Glomerular endothelial cell (primary cell): ENCODE data around the gene POU6F2. TPM values are rescaled to one million over a fixed set of nuclear protein-coding genes. Genes with fewer than 3 reads are reported as not detected.
"Not testable (repeated sequence)": the region's sequence is repeated elsewhere in the genome, so short reads cannot be mapped to it uniquely, and the experiment has no call there.

ENCODE experiments used
- DNase-seq: peaks from one replicate; pipeline ENCODE4 v3.0.0-alpha.2; 2011; ENCODE audit warnings: low read depth, low spot score; ENCODE audit errors: extremely low read depth
- total RNA-seq: library from RNA; depleted of rRNA; stranded (reverse); fragments of >200 nt; gene quantifications from 2 replicates; pipeline ENCODE4 v1.2.3, GENCODE V29; 2015

POU6F2 gene
- total RNA-seq, 1 donor from 2014 or later, result not detected

DNA sequence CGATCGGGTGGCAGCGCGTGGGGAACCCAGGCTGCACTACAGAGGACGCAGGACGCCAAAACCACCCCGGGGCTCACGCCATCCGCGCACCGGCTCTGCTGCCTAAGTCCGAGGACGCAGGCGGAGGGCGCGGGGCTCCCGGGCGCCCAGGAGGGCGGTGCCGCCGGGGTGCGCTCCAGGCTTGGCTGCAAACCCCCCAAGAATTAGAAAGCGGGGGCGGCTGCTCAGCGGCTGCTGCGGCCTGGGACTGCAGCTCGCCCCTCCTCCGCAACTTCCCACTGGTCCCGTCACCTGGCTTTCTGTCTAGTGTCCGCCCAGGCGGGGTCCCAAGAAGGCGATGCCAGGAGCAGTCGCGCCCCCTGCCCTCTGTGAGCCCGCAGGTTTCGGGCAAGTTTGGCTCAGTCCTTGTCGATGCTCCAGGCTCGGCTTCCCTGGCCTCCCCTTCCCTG lies 1.7 kb upstream of the POU6F2 start:
- no peak for DNase-seq

DNA sequence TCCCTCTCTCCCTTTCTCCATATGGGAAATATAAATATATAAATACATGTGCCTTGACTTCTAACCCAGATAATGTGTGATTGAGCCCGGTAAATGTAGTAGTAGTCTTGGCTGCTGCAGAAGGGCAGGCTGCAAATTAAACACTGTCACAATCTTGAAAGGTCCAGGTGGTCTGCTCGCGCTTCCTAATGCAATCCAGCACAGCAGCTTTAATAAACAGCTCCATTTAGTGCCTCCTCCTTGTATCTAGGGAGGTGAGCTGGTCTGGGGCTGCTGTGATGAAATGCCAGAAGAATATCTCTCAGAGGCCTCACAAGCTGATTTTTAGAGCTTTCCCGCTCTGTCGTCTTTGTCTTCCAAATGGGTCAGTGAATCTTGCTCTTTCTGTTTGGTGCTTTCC lies 782 bp downstream of the POU6F2 start:
- no peak for DNase-seq

DNA sequence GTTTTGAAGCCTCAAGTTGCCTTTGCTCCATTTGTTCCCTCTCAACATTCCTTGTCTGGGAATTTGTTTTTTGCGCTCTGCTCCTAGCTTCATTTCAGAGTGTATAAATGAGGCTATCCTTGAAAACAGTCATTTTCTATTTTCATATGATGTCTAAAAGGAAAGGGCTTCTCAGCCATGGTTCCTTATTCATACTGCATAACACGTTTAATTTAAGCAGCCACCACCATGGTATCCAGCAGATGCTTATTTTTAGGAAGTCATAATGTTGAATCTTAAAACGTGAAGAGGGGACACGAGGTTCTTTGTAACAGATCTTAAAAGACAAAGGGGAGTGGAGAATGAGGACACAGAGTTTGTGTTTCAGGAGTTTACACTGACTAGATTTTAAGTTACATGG lies 14.5 kb downstream of the POU6F2 start:
- no peak for DNase-seq

DNA sequence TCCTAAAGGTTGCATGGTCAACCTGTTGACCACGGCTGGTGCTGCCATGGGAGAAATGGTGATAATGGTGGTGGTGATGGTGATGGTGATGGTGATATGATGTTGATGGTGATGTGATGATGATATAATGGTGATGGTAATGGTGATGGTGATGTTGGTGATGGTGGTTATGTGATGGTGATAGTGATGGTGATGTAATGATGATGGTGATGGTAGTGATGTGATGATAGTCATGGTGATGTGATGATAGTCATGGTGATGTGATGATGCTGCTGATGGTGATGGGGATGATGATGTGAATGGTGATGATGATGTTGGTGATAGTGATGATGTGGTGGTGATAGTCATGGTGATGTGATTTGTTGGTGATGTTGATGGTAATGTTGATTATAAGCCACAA lies 23.9 kb downstream of the POU6F2 start:
- no peak for DNase-seq

DNA sequence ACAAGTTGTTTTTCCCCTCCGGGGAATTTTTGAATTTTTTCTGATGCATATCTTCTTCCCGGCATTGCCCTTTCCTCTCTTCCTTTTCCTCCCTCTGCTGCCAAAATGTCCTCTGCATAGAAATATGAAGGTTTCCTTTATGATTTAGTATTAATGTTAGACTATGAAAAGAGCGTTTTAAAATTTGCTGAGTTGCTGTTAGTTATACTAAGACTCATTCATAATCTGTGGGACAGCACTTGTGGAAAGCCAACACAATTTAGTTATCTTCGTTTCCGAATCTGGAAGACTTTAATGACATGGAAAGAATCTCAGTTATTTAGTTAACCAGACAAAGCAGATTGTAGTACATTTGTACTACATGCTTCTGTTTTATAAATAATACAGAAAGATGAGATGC lies 25.0 kb downstream of the POU6F2 start:
- DNase-seq, result no peak

DNA sequence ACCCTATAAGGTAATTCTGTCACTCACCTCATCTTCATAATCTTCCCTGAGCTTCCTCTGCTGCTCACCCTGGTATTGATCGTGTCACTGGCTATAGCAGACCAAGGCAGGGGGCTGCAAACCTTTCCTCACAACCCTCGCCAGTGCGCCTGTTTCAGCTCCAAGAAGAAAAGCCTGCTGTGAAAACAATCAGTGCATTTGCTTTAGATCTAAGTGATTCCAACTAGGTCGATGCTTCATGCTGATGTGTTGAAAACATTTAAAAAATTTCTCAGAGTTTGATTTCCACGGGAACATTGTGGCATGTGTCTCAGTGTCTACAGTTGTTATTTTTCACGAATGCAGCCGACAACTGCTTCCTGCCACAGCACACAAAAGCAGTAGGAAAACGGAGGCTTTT lies 27.3 kb downstream of the POU6F2 start:
- no peak for DNase-seq

DNA sequence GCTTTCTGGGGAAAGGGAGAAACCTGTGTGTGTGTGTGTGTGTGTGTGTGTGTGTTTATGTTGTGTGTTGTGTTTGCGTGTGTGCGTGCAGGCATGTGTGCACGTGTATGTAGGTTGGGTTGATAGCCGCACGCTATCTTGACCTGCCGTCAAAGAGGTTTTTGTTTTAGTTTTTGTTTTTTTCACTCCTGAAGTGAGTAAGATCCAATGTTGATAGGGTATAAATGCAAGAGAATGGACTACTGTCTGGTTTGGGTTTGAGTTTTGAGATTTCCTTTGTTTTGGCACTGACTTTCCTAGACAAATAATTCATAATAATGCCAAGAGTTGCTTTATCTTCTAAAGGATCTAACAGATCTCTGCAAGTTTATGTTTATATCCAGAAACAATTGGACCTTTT lies 27.8 kb downstream of the POU6F2 start:
- DNase-seq, result no peak

DNA sequence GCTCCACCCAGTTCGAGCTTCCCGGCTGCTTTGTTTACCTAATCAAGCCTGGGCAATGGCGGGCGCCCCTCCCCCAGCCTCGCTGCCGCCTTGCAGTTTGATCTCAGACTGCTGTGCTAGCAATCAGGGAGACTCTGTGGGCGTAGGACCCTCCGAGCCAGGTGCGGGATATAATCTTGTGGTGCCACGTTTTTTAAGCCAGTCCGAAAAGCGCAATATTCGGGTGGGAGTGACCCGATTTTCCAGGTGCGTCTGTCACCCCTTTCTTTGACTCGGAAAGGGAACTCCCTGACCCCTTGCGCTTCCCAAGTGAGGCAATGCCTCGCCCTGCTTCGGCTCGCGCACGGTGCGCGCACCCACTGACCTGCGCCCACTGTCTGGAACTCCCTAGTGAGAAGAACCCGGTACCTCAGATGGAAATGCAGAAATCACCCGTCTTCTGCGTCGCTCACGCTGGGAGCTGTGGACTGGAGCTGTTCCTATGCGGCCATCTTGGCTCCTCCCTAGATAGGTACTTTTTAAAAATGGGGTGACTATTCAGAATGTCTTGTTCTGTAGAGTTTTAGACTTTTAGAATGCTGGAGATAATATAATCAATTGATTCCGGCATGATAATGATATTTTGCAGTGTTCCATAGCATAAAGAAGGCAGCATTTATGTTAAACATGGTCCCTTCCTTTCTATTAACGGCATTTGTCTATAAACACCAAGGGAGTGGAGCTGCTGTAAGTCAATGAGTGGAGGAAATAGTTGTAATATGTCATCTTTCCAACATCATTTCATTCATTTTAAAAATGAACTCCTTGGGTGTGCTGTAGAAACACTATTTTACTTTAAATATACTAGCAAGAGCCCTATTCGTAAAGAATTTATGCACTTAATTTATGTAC lies 35.6 kb downstream of the POU6F2 start:
- not testable (repeated sequence) for DNase-seq

DNA sequence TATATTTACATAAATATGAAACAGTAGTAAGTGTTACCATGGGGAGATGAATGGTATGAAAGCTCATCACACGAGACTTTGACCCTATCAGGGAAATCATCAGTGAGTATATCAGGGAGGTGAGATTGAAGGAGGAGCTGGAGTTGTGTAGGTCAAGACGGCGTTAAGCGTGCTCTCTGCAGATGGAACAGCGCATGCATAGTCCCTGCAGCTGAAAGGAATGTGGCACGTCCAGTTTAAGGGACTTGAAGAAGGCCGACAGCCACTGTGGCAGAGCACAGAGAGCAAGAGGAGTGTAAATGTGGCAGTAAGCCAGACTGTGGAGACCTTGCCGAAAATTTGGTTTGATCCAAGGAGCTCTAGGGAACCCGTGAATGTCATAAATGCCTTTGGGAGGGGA lies 38.9 kb downstream of the POU6F2 start:
- DNase-seq, result no peak

DNA sequence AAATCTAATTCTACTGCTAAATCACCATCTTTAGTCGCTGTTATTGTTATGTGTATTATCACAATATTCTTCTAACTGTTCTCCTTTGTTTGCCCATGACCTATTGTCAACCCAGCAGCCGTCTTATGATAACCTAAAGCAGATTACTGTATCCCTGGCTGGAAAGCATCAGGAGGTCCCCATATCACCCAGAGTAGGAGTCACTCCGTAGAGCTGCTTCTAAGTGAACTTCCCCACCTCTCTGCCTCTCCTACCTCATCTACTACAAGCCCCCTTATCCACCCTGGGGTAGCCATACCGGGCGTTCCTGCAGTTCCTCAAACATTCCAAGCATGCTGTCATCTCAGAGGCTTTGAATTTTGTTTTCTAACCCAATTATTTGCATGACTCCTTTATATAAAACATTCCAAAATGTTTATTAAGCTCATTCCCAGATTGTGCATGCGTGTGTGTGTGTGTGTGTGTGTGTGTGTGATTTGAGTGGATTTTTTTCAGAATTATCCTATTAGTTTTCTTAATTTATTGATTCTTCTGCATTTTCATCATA lies 39.7 kb downstream of the POU6F2 start:
- DNase-seq, result no peak

DNA sequence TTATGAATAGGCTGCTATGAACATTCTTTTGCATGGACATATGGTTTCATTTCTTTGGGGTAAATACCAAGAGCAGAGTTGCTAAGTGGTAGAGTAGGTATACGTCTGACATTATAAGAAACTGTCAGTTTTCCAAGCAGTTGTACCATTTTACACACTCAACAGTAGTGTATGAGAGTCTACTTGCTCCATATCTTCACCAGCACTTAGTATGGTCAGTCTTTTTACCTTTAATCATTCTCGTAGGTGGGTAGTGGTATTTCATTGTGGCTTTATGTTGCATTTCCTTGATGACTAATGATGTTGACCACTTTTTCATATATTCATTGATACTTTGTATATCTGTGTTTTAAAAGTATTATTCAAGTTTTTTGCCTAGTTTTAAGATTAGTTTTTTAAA lies 45.1 kb downstream of the POU6F2 start:
- no peak for DNase-seq

DNA sequence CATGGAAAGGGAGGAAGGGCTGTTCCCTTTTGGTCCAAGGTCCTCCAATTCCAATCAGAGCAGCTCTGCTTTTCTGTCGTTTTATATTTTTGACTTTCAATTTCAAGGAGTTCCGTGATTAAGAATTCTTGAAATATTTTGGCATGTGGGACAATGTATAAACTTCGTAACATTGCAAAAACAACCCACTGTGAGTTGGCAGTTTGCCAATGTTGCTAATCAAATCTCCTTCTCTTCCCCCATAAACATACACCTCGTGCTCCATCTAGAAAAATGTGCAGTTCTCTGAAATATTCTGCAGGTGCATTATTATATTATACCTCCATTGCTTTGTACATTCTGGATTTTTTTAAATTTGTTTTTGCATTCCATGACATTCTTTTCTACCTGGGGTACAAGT lies 49.8 kb downstream of the POU6F2 start:
- DNase-seq, result no peak

DNA sequence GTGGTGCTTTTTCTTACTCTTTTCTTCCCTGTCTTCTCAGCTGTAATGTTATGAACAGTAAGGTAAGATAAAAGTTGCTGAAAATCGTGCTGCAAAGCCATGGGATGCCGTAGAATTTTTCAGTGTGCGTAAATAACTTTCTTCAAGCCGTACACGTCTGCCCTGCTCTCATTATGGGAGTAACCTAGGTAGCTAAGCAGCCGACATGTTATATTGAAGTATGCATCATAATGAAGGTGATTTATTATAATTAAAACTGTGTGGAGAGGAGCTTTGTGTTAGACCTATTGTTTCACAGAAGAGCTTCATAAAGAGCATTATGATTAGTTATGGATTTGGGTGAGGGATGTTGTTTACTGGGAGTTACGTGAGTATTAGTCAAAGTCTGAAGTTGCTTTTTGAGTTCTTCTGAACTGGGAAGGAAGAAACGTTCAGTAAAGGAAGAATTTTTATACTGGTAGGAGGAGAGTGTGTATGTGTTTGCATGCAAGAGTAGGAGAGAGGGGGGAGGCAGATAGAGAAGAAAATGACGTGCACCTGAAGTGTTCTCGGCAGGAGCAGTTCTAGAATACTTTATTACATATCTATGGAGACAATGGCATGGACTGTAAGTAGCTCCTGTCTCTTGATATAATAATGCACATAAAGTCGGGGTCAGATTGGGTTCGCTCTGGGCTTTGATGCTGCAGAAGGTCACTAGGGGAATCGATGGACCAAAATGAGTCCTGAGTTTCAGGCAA lies 56.3 kb downstream of the POU6F2 start:
- DNase-seq, result no peak

DNA sequence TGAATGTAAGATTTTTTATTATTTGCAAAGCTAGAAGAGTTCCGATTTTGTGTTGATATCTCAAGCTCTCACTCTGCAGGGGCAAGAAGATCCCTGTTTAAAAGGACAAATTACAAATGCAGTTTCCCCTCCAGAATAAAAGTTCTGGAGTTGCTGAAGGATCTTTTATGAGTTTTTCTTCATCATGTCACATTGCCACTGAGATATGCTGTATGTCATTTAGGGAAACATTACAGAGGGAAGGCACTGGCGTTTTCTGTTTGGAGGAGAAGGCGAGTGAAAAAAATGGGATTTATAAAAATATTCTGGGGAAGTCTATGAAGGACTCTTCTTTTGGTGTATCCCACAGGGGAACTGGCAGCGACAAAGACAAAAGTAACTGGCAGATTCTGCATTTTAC lies 57.4 kb downstream of the POU6F2 start:
- DNase-seq, result no peak

DNA sequence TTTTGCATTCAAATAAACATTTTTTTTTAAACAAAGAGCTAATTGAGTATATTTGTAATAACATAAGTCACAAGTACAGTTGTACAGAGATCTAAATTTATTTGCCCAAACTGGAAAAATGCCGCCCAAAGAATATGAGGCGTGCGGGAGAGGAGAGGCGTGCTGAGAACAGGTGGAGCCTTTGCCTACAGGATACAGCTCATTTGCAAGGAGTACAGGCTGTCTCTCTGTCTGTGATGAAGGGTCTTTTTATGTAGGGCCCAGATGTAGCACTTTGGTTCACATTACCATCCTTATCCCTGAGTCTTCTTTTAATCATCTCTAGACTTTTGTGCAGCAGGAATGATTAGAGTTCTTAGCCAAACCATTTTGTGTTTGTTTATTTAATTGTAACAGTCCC lies 58.2 kb downstream of the POU6F2 start:
- no peak for DNase-seq

DNA sequence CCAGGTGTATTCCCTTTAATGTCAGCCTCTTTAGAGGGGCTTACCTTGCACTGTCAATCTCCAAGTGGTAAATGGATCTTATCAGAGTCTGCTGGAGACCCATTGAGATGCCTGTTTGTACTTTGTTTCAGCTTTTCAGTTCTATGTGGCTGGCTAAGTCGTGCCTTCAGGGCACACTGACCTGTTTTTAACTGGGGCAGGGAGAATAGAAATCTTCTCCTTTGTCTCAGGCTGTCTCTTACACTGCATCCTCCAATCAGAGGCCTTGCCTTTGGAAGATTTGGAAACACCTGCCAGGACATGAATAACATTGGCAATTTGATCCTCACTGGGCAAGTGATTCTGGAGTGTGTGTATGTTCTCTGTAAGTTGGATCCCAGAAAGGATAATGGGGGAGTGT lies 65.0 kb downstream of the POU6F2 start:
- DNase-seq, result no peak

DNA sequence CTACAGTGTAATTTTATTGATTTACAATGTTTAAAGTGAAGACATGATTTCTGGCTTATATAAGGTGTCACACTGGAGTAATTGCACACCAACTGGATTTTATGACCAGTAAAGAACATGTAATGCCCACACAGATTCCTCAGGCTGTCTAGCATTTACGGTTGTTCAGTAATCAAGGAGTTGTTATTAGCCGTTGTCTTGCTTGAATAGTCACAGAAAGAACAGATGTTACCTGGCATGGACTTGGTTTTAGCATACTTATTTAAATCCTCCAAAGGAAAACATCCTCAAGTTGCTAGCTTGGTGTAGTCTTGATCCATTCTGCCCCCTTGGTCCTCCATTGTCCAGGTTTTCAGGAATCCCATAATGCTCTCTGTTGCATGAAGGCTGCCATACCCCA lies 65.8 kb downstream of the POU6F2 start:
- no peak for DNase-seq

DNA sequence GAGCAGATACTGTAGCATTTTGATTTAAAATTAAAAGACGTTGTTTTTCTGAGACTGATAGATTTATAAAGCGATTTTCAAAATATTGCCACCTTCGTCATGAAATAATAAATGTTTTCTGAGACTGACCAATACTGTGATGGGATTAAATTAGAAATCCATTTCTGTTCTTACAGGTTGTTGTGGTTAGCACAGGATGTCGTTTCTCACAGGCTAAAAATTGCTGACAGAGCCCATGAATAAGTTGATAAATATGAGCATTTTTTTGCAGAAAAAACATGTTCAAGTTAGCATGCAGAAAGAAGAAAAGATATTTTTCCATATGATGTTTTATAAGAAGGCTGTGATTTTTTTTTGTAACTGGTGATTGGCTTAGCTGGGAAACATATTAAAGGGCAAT lies 66.8 kb downstream of the POU6F2 start:
- no peak for DNase-seq

DNA sequence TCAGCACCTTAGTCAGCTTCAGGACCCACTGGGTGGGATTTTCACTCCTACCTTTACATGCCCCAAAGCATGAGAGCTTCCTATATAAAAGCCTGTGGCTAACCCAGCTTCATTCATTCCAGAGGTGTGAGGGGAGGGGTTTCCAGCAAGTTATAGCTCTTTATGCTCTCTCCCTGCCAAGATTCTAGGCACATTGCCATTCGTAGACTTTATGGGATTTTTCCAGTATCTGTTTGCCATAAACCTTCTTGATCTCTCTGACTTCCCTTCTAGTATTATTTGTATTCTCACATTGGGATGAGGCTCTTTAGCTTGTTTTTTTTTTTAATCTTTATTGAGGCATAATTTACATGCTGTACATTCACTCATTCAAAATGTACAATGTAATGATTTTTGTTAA lies 67.5 kb downstream of the POU6F2 start:
- no peak for DNase-seq

DNA sequence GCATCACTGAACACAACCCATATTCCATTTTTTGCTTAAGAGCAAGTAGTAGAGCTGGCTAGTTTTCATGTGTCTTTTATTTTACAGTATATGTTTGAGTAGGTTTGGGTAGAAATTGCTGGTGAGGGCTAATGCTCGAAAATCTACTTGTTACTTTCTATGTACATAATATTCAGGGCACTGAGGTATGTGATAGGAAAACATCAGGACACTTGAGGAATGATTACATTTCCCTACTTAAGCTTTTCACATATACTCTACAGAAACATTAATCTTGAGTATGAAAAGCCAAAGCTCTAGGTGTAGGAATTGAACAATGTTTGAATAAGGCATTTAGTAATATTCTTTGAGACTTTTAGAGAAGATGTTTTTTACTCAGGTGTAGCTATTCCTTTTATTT lies 73.6 kb downstream of the POU6F2 start:
- no peak for DNase-seq

DNA sequence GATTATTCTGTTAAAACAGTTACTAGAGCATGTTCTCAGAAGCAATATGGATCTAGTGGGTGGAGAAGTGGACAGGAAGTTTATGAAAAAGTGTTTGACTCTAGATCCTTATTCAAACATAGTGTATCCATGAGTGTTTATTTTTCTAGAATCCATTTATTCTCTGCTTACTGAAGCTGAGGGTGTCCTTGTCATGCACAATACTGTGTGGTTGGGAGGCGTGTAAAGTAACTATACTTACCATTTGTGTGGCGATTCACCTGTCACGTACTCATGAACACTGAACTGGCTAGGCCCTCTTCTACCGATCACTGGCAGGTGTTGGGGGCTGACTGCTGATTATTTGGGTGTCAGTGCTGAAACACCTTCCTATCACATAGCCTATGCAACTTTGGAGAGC lies 74.0 kb downstream of the POU6F2 start:
- DNase-seq, result no peak

DNA sequence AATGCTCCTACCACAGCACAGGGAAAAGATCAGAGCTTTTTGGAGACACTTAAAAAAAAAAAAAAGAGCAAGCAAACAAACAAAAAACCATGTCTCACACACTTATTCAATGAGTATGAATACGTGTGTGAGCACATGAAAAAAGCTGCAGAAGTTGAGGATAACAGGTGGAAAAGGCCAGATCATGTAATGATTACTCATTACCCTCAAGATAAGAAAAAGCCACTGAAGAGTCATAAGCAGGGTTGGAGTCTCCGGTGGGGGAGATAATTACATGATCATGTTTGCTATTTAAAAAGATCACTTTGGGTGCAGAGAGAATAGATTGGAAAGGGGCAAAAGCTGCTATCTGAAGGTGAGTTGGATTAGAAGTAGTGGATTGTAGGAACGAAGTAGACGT lies 77.0 kb downstream of the POU6F2 start:
- no peak for DNase-seq
